ENCODE results near the gene RNF38.
"Not testable (repeated sequence)": the region's sequence is repeated elsewhere in the genome, so short reads cannot be mapped to it uniquely, and the experiment has no call there.

Gene RNF38

DNA sequence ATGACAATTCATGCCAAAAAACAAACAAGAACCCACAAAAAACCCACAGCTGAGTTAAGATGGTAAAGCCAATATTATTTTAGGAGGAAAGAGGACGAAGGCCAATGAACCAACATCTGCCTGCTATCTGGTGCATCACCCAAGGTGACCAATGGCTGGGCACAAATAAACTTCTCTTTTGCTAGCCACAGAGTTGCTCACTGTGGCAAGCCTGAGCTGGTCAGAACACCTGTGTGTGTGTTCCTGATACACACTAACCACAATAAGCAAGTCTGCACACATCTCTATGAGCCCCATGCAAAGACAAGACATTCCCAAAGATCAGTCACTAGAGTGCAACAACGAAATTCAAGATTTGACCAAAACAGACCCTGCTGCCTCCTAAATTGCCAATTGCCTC is 63.1 kb downstream of the RNF38 start:
- DNase-seq (ENCODE audit: extremely low read depth in 1 of 2, low read depth in 1 of 2): no peak

DNA sequence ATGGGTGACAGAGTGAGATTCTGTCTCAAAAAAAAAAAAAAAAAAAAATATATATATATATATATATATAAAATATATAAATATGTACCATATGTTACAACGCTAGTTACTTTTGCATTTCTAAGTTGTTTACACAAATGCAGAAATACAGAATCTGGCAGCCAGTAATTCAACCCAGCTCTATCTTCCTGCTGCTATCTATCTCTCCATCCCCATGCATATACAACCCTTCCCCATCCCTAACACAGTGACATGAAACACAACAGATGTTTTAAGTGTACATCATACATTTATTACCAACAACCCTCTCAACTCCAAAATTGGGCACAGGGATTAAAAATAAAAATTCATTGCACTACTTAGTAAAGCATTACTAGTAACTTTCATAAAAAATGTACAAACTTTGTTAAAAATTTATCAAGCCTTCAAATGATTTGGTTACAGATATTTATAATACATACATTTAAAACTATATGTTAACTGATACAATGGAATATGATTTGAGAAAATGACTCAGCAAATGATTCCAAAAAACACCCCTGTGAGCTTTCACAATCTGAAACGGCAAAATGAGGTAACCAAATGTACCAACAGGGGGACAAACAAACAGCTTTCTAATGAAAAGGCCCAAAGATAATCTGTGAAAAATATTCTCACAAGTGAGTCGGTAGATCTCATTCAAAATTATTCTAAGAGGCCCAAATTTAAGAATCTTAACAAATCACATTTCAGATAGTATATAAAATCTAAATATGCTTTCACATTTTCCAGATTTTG is 63.8 kb downstream of the RNF38 start:
- DNase-seq (ENCODE audit: extremely low read depth in 1 of 2, low read depth in 1 of 2): no peak

DNA sequence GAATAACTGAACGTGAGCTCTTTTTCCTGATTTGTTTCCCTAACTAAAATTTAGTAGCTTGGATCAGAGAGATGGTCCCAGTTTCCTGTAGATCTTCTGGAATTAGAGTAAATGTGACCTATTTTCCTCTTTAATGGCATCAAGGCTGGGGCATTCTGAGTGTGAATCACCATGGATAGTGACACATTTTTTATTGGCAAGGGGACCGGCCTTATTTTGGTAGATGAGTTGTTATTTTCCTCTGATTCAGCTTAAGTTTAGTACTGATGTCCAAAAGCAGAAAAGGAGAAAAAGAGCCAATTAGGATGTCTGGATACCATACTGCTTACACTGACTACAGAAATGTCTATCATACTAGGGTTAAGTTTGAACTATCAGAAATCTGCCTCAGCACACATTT is 68.1 kb downstream of the RNF38 start:
- no peak for DNase-seq (ENCODE audit: extremely low read depth in 1 of 2, low read depth in 1 of 2)

DNA sequence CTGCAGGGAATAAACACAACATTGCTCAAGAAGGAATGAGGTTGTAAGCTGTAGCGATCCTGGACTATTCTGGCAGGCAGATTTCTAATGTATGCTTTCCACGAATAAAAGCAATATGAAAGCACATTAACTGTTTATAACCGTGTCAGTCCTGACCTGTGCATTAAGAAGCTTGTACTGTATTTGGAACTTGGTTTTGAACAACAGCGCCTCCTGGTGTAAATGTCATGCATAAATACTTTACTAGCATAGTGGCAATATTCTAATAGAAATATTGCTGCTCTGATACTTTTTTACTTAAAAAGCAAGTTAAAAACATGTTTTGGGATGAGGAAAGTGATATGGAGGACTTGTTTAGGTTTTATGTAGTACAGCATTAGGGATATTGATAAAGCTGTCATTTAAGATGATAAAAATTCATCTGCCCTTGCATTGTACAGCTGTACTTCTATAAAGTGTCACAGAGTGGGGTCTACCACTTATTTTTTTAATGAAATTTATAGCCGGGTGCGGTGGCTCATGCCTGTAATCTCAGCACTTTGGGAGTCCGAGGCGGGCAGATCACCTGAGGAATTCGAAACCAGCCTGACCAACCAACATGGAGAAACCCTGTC is 71.2 kb downstream of the RNF38 start:
- peak in 1 of 2 donors; percentile 5 for DNase-seq (ENCODE audit: extremely low read depth in 1 of 2, low read depth in 1 of 2)

DNA sequence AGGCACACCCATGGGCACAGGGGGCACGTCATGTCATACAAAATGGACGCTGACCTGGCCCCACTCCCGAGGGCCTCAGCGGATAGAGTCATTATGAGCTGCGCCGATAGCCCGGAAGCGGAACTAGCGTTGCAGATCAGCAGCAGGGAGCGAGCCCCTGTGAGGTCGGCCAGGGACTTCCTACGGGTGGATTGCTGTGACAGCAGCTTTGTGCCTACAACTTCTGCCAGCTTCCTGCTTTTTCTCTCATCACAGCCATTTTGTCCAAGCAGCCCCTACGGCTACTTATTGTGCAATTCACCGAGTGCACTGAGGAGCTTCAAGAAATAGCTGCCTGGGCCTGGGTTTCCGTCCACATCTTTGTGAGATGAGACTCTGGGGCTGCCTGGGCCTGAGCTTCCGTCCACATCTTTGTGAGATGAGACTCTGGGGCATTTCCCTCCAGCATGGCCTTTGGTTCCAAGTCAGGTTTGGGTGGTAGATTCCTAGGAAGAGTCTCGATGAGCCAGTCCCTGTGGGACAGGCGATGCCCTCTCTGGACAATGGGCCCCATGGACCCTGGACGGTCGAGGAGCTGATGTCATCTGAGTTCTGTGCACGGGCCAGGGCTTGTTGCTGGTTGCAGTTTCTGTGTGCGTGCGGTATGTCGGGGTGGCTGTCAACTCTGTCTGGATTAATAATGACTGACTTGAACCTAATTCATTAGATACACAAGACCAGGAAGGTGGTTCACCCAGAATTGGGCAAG is 74.8 kb downstream of the RNF38 start:
- DNase-seq (ENCODE audit: extremely low read depth in 1 of 2, low read depth in 1 of 2): no peak

DNA sequence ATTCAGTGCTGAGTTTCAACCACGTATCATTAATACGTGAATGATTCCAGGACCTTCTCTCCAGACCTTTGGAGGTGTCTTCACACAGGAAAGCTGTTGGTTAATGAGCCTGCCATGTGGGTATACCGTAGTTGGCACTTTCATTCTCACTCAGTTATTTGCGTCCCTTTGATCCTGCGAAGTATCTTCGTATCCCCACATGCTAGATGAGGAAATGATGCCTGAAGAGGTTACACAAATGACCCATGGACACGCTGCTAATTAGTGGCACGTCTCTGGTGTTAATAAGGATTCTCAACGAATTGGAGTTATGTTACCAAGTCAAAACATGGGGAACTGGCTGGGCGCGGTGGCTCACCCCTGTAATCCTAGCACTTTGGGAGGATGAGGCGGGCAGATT is 76.1 kb downstream of the RNF38 start:
- no peak for DNase-seq (ENCODE audit: extremely low read depth in 1 of 2, low read depth in 1 of 2)

DNA sequence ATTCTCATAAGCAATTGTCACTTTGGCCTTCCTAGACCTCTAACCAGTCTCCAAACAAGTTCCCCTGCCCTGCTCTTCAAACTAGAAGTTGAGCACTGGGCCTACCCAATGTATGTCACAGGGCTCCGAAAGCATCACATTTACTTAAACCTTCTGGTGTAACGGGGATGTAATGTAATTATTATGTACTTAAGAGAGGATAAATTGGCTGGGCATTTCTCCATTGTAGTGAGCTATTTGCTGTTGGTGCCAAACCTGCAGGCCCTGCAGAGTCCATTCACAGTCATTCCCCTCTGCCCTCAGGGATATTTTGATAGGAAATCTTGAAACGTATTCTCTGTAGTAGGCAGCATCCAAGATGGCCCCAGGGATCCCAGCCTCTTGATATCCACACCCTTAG is 77.6 kb downstream of the RNF38 start:
- DNase-seq (ENCODE audit: extremely low read depth in 1 of 2, low read depth in 1 of 2): no peak

DNA sequence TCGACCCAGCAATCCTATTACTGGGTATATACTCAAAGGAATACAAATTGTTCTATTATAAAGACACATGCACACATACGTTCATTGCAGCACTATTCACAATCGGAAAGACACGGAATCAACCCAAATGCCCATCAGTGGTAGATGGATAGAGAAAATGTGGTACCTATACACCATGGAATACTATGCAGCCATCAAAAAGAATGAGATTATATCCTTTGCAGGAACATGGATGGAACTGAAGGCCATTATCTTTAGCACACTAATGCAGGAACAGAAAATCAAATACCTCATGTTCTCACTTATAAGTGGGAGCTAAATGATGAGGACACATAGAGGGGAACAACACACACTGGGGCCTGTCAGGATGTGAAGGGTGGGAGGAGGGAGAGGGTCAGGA is 78.2 kb downstream of the RNF38 start:
- DNase-seq (ENCODE audit: extremely low read depth in 1 of 2, low read depth in 1 of 2): not testable (repeated sequence)

DNA sequence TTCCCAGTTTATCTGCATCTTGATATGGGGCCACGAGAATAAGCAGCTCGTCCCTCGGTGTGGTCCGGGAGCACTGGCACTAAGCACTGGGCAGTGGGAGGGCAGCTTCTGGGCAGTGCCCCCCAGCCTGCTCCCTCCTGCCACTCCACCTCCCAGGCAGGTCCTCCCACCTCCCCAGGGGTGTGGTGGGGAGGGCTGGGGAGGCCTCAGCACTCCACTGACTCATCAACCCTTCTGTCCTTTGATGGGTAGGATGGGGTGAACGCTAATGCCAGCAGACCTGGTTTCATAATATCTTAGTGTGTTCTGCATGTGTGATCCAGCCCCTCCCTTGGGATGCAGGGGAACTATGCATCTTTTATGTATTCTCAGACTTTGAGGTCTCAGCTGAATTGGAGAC is 79.6 kb downstream of the RNF38 start:
- DNase-seq (ENCODE audit: extremely low read depth in 1 of 2, low read depth in 1 of 2): no peak

DNA sequence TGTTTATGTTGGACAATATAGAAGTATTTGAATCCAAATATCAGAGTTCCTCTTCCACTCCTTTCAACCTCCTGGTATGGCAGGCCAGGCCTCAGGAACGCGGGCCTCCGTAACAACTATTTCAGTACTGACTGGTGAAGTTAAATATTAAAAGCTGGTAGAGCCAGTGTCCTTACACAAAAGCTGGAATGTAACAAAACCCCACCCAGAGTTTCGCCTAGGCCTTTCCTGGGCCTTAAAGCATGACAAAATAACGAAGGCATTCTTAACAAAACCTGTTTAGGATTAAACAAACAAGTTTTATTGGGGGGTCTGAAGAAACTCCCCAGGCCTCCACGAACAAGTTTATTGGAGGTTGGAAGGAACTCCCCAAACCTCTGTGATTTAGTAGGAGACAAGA is 80.3 kb downstream of the RNF38 start:
- DNase-seq (ENCODE audit: extremely low read depth in 1 of 2, low read depth in 1 of 2): no peak

DNA sequence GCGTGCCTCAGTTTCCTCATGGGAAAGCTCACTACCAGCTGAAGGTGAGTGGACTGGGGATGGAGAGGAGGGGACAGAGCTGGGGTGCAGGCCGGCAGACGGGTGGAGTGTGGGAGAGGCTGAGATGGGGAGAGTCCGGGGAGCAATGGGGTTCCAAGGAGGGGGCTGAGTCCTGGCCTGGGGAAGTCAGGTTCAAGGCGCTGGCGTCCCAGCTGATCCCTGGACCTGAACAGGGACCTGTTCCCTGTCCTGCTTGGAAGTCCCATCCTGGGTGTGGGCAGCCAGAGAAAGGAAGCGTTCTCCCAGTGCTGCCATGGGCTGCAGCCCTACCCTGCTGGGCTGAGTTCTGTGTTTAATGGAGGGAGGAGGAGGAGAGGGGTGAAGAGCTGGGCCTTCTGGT is 80.9 kb downstream of the RNF38 start:
- no peak for DNase-seq (ENCODE audit: extremely low read depth in 1 of 2, low read depth in 1 of 2)

DNA sequence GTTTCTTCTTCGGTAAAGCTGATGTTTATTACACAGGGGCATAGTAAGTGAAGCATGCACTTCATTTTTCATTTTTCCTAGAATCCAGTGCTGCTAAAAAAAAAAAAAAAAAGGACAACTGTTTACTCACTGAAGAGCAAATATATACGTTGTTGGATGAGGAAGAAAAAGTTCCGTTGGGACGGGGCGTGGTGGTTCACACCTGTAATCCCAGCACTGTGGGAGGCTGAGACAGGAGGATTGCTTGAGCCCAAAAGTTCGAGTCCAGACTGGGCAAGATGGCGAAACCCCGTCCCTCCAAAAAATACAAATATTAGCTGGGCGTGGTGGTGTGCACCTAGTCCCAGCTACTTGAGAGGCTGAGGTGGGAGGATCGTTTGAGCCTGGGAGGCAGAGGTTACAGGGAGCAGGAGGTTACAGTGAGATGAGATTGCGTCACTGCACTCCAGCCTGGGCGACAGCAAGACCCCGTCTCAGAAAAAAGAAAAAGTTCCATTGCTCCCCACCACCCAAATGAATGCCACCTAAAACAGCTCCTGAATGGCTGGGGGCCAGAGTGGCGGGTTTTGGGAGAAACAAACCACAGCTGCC is 81.8 kb downstream of the RNF38 start:
- no peak for DNase-seq (ENCODE audit: extremely low read depth in 1 of 2, low read depth in 1 of 2)

DNA sequence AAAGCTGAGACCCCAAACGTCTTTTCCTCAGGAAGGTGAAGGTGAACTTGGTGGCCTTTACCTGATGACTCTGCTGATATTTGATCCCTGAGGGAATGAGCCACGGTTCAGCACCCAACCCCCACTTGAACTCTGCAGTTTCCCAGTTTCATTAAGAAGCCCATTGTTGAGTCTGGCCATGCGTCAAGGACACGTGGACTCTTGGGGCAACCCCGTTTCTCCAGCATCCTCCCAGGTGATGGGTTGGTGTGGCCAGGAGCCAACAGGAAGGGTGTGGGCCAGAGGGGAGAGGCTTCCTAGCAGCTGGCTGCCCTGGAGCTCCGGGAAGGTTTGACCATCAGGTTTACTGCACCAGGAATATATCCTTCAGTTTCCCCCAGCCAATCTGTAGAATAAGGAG is 82.3 kb downstream of the RNF38 start:
- DNase-seq (ENCODE audit: extremely low read depth in 1 of 2, low read depth in 1 of 2): no peak

DNA sequence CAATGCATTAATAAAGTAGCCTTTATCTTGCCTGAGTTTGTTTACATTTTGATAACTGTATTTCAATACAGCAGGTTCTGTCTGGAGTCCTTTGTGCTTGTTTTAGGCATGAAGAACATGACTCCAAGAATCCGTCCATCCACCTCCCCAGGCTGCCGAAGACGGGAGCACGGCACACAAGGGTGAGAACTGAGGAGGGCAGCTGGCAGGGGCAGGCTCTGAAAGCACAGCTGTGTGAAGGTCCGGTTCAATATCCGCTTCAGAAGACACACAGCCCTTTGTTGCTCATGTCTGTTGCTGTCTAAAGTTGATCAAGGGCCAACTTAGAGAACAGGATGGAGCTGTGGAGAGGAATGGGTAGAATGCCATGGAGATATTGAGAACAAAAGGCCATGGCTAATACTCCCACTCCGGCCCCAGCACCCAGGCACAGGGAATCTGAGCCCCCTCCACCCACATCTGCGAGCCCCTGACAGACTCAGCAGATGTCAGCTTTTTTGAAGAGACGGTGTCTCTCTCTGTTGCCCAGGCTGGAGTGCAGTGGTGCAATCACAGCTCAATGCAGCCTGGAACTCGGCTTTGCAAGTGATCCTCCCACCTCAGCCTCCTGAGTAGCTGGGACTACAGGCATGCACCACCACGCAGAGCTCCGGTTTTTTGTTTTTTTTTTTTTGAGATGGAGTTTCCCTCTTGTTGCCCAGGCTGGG is 83.3 kb downstream of the RNF38 start:
- DNase-seq (ENCODE audit: extremely low read depth in 1 of 2, low read depth in 1 of 2): no peak

DNA sequence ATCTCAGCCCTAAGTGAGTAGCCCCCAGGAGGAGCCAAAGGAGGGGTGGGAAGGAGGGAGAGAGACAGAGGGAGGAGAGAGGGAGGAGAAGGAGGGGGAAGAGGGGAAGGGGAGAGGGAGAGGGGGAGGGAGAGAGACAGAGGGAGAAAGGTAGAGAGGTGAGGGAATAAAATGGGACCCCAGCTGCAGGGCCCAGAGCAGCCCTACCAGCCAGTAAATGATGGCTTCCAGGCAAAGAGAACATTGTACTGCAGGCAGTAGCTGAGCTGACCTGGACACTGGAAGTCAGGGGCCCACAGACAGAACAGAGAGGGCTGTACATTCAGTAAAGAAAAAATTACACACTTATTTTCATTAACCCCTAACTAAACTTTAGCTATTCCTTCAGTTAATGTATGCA is 84.0 kb downstream of the RNF38 start:
- DNase-seq (ENCODE audit: extremely low read depth in 1 of 2, low read depth in 1 of 2): no peak

DNA sequence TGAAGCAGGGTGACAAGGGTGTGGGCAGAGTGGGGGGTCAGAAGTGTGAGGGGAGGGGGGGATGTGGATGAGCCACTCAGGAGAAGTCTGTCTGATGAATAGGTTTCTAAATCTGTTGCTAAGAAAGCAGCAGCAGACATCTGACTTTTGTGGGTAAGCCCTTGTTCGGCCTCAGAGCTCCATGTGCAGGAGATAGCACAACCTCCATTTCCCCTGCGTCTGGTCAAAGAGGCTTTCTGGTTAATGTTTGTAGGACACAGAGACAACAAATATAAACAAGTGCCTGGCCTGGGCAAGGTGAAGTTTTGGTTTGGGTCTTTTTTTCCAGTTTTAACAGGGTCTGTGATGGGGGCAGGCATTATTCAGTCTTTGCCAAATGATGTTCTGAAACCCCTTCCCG is 84.8 kb downstream of the RNF38 start:
- DNase-seq (ENCODE audit: extremely low read depth in 1 of 2, low read depth in 1 of 2): no peak

DNA sequence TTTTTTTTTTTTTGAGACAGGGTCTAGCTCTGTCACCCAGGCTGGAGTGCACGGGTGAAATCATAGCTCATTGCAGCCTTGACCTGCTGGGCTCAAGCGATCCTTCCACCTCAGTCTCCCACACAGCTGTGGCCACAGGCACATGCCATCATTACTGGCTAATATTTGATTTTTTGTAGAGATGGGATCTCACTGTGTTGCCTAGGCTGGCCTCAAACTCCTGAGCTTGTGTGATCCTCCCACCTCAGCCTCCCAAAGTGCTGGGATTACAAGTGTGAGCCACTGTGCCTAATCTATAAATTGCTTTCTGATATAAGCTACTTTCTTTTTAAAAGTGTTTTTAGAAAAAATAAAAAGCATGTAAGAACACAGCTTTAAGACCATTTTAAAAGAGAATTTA is 85.3 kb downstream of the RNF38 start:
- DNase-seq (ENCODE audit: extremely low read depth in 1 of 2, low read depth in 1 of 2): no peak

DNA sequence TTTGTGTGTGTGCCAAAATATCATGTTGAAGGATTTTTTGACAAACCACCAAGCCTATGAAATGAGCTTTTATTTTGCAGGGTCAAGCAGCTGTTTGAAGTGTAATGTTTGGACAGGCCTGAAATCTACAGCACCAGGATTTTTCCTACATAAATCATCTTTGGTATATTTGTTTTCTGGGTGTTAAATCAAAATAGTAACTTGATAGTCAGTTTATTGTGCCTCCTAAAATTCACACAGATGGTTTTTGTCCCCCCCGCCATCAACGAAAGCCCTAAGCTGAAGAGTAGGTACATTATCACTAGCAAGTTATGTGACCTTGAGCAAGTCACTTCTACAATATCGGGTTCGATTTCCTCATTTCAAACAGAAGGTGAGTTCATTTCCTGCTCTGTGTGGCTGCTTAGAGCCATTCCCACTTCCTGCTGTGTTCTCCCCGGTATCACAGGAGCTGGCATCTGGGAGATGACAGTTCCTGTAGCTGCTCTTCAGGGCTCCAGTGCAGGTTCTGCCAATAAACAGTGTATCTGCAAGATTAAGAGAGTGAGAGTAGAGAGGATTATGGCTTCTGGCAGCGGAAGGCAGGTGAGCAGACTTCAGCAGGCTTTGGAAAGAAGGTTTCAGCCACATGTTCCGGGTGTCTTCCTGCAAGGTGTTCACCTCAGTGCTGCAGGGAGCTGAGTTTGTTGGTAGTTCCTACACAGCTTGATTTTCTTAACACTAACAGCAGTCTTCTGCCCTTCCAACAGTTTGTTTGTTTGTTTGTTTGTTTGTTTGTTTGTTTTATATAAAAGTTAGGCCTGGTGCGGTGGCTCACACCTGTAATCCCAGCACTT is 93.4 kb downstream of the RNF38 start:
- DNase-seq (ENCODE audit: extremely low read depth in 1 of 2, low read depth in 1 of 2): no peak

DNA sequence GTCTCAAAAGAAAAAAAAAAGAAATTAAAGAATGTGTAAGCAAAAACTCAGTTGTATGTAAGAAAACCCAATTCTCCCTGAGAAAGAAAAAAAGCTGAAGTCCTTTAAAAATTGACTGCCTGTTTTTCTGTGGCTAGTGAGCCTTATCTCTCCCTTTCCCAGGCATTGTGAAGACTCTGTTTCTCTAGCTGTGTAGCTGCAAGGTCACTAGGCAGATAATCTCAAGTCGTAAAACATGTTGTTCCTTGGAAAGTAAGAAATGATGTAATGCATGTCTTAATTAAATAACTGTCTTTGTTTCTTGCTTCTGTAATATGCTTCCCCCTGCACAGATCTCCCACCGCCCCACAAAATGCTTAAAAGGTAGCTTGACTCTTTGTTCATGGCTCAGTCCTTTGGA is 95.7 kb downstream of the RNF38 start:
- DNase-seq (ENCODE audit: extremely low read depth in 1 of 2, low read depth in 1 of 2): not testable (repeated sequence)

DNA sequence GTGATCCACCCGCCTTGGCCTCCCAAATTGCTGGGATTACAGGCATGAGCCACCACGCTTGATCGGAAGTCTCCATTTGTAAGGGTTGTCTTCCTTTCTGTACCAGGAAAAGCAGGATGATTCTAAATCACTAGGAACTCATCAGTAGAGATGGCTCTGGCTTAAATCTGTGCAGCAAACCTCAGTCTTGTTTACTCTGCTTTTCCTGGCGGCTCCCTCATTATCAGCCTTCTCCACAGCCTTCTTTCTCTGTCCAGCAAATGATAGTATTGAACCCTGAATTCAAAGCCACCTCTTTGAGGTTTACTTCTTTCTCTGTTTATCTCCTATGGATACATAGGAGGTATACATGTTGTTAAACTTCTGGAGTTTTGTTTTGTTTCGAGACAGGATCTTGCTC is 98.8 kb downstream of the RNF38 start:
- DNase-seq (ENCODE audit: extremely low read depth in 1 of 2, low read depth in 1 of 2): no peak

Data from activated CD8-positive, alpha-beta memory T cell treated with anti-CD3 and anti-CD28 coated beads for 1 hour (primary cell).